NT2/D1 (cell line): Measurements from ENCODE around the gene RLIM.

ENCODE experiments used
- SUZ12 ChIP-seq: IDR thresholded peaks from 2 replicates; pipeline ENCODE4 v1.6.1; 2011; ENCODE audit not compliant: insufficient read length, insufficient read depth; ENCODE audit errors: extremely low read depth
- ZNF274 ChIP-seq: IDR thresholded peaks from 2 replicates; pipeline ENCODE4 v1.6.1; 2011; ENCODE audit warnings: mild to moderate bottlenecking, low read depth, low read length

GRCh38 chrX:74603040-74603439, 11.4 kb downstream of the RLIM start:
- TF ChIP-seq ZNF274 (no peak), SUZ12 (no peak)
